IMR-90 (cell line): ENCODE results near the gene TXLNA. TPM values are rescaled to one million over a fixed set of nuclear protein-coding genes. Genes with fewer than 3 reads are reported as not detected.

Source experiments
- CHD1 ChIP-seq: IDR thresholded peaks from 2 replicates; pipeline ENCODE4 v1.6.1; 2012; ENCODE audit warnings: low read depth, low read length, improper control_type of control experiment
- ELK1 ChIP-seq: fragments of 150-350 bp; IDR thresholded peaks from 2 replicates; pipeline ENCODE4 v1.6.1; 2016; ENCODE audit warnings: low read depth, mild to moderate bottlenecking, low read length, moderate library complexity, borderline replicate concordance
- polyA plus RNA-seq, 3 experiments: library from polyadenylated mRNA; depleted of rRNA; stranded (reverse); fragments of >200 nt; gene quantifications; 2 replicates each; pipeline ENCODE4 v1.2.3, GENCODE V29; 2012; ENCODE audit warnings: low replicate concordance in 1 of 3
- total RNA-seq: library from RNA; depleted of rRNA; stranded (reverse); fragments of >200 nt; gene quantifications from 2 replicates; pipeline ENCODE4 v1.2.3, GENCODE V29; 2012

Gene TXLNA
- total and polyA plus RNA-seq, 2 of the 4 experiments (the other 2 are of a cell fraction): 47.6 to 102 TPM

- no peak for TF ChIP-seq ELK1
- no peak for TF ChIP-seq CHD1
These were observed 61.7 kb downstream of the TXLNA start (continued) for GRCh38 chr1:32241001-32241763.
